KMS-11 (cell line): ENCODE results near the gene MYBPC3.

Source experiments
- H2AFZ ChIP-seq: fragments of 200-600 bp; sonication (generic); 2 replicates; pipeline ENCODE4 v1.6.1; 2016; ENCODE audit warnings: antibody characterized with exemption, mixed run types, low read depth
- H3K27ac ChIP-seq: fragments of 200-600 bp; sonication (generic); 2 replicates; pipeline ENCODE4 v1.6.1; 2016; ENCODE audit warnings: mild to moderate bottlenecking, mixed run types
- H3K27me3 ChIP-seq: fragments of 200-600 bp; sonication (generic); 2 replicates; pipeline ENCODE4 v1.6.1; 2017; ENCODE audit warnings: mild to moderate bottlenecking, low read depth, mixed run types, moderate library complexity; ENCODE audit not compliant: insufficient read depth
- H3K36me3 ChIP-seq: fragments of 200-600 bp; sonication (generic); 2 replicates; pipeline ENCODE4 v1.6.1; 2017; ENCODE audit warnings: mild to moderate bottlenecking, mixed run types; ENCODE audit not compliant: insufficient read depth
- H3K4me1 ChIP-seq: fragments of 200-600 bp; sonication (generic); 2 replicates; pipeline ENCODE4 v1.6.1; 2016; ENCODE audit warnings: mild to moderate bottlenecking, low read depth, mixed run types; ENCODE audit not compliant: poor library complexity, severe bottlenecking
- H3K4me2 ChIP-seq: fragments of 200-600 bp; sonication (generic); 2 replicates; pipeline ENCODE4 v1.7.0; 2016; ENCODE audit warnings: mild to moderate bottlenecking, mixed run types
- H3K4me3 ChIP-seq: fragments of 200-600 bp; sonication (generic); IDR thresholded peaks from 2 replicates; pipeline ENCODE4 v1.6.1; 2017; ENCODE audit warnings: low read depth, low read length, mixed read lengths; ENCODE audit not compliant: insufficient read depth
- H3K79me2 ChIP-seq: fragments of 200-600 bp; sonication (generic); 2 replicates; pipeline ENCODE4 v1.6.1; 2016; ENCODE audit warnings: low read depth, mixed run types; ENCODE audit not compliant: insufficient read depth
- H3K9ac ChIP-seq: fragments of 200-600 bp; sonication (generic); 2 replicates; pipeline ENCODE4 v1.6.1; 2016; ENCODE audit warnings: mild to moderate bottlenecking, mixed run types
- H4K20me1 ChIP-seq: fragments of 200-600 bp; sonication (generic); 2 replicates; pipeline ENCODE4 v1.6.1; 2016; ENCODE audit warnings: mild to moderate bottlenecking, mixed run types; ENCODE audit not compliant: insufficient read depth
- CTCF ChIP-seq: fragments of 200-600 bp; sonication (generic); conservative IDR thresholded peaks from 2 replicates; pipeline ENCODE4 v1.6.1; 2017; ENCODE audit warnings: low read depth, mild to moderate bottlenecking, antibody characterized with exemption, low read length, moderate library complexity, mixed read lengths

MYBPC3 gene

DNA sequence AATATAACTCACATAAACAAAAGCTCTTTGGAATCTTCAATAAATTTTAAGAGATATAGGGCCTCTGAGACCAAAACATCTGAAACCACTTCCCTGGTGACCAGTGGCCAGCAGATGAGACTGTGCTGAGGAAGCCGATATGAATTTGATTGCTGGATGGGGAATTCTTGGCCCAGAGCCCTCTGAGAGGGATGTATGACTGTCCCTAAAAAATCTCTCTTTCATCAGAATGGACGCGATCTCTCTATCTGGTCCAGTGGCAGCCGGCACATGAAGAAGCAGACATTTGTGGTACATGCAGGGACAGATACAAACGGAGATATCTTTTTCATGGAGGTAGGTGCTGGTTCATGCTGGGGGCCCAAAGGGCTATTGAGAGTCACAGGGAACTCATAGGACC is 37.5 kb downstream of the MYBPC3 start:
- Histone ChIP-seq H3K9ac (no peak overlapping the region), H2AFZ (no peak overlapping the region), H3K4me2 (no peak overlapping the region), H3K79me2 (no peaks in the 10 kb centered on the region), H3K27me3 (no peaks in the 10 kb centered on the region), H3K36me3 (no peaks in the 10 kb centered on the region), H3K27ac (no peak overlapping the region), H4K20me1 (no peaks in the 10 kb centered on the region), H3K4me1 (no peaks in the 10 kb centered on the region), H3K4me3 (no peak overlapping the region)
- no peak for TF ChIP-seq CTCF

- Histone ChIP-seq H3K36me3 (no peaks in the 10 kb centered on the region), H3K4me2 (no peak overlapping the region), H2AFZ (no peak overlapping the region), H3K9ac (no peak overlapping the region), H3K79me2 (no peaks in the 10 kb centered on the region), H4K20me1 (no peaks in the 10 kb centered on the region), H3K27ac (no peak overlapping the region), H3K4me1 (no peaks in the 10 kb centered on the region), H3K27me3 (no peaks in the 10 kb centered on the region), H3K4me3 (no peak overlapping the region)
- no peak for TF ChIP-seq CTCF
Observed at GRCh38 chr11:47308050-47308823, 44.3 kb downstream of the MYBPC3 start.

DNA sequence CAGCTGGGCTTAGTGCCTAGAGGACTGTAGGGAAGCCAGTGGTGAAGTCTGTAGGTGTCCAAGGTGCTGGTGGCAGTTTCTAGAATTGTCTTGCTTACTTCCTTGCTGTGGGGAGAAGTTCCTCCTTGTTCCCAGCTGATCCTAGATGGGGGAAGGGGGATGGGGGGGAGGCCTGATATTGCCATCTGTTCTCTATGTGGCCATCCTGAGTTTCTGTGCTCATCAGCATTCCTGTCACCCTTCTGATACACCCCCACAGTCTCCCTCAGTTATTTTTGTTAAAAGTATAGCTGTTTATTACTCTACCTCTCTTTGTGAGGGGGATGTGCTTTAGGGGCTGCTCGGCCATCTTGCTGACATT is 46.0 kb downstream of the MYBPC3 start:
- H2AFZ ChIP-seq: no peak overlapping the region
- no peaks in the 10 kb centered on the region for H3K4me1 ChIP-seq
- H3K79me2 ChIP-seq: no peaks in the 10 kb centered on the region
- no peak overlapping the region for H3K4me3 ChIP-seq
- H3K9ac ChIP-seq: no peak overlapping the region
- H3K27me3 ChIP-seq: no peaks in the 10 kb centered on the region
- no peak overlapping the region for H3K4me2 ChIP-seq
- TF ChIP-seq CTCF: no peak
- H3K36me3 ChIP-seq: no peaks in the 10 kb centered on the region
- H3K27ac ChIP-seq: no peak overlapping the region
- H4K20me1 ChIP-seq: no peaks in the 10 kb centered on the region

- no peaks in the 10 kb centered on the region for H3K36me3 ChIP-seq
- H3K27me3 ChIP-seq: no peaks in the 10 kb centered on the region
- no peak overlapping the region for H3K9ac ChIP-seq
Observed at GRCh38 chr11:47305734-47306483, 46.6 kb downstream of the MYBPC3 start.

More at GRCh38 chr11:47305734-47306483, 46.6 kb downstream of the MYBPC3 start:
- H3K79me2 ChIP-seq: no peaks in the 10 kb centered on the region
- no peak overlapping the region for H3K4me2 ChIP-seq
- no peak overlapping the region for H2AFZ ChIP-seq
- H3K4me1 ChIP-seq: no peaks in the 10 kb centered on the region
- TF ChIP-seq CTCF: no peak
- no peak overlapping the region for H3K27ac ChIP-seq
- no peak overlapping the region for H3K4me3 ChIP-seq
- H4K20me1 ChIP-seq: no peaks in the 10 kb centered on the region
